Measurements from ENCODE around the gene KAZN.

KAZN gene

GRCh38 chr1:14906665-14907064, 308.2 kb downstream of the KAZN start:
- DNase-seq (ENCODE audit: low spot score) (no peak), FAIRE-seq (no peak)

- DNase-seq (ENCODE audit: low spot score) = no peak
- no peak for FAIRE-seq
These were observed 308.9 kb downstream of the KAZN start for GRCh38 chr1:14907416-14907815.

- FAIRE-seq = no peak
- no peak for DNase-seq (ENCODE audit: low spot score)
These were observed 310.8 kb downstream of the KAZN start for GRCh38 chr1:14909273-14909672.

- FAIRE-seq = no peak
These were observed 311.5 kb downstream of the KAZN start for GRCh38 chr1:14909920-14910460.

GRCh38 chr1:14910984-14911721, 312.7 kb downstream of the KAZN start:
- DNase-seq (ENCODE audit: low spot score) = no peak
- FAIRE-seq = no peak

More at GRCh38 chr1:14909920-14910460, 311.5 kb downstream of the KAZN start:
- no peak for DNase-seq (ENCODE audit: low spot score)

GRCh38 chr1:14912839-14913481, 314.5 kb downstream of the KAZN start:
- no peak for DNase-seq (ENCODE audit: low spot score)
- FAIRE-seq = no peak

GRCh38 chr1:14913482-14914177, 315.1 kb downstream of the KAZN start:
- no peak for DNase-seq (ENCODE audit: low spot score)
- FAIRE-seq = no peak

- no peak for FAIRE-seq
- no peak for DNase-seq (ENCODE audit: low spot score)
These were observed 316.0 kb downstream of the KAZN start for GRCh38 chr1:14914351-14914988.

- FAIRE-seq = no peak
- DNase-seq (ENCODE audit: low spot score) = peak; percentile 68
These were observed 317.0 kb downstream of the KAZN start for GRCh38 chr1:14915356-14916054.

- DNase-seq (ENCODE audit: low spot score) (no peak), FAIRE-seq (no peak)
These were observed 320.8 kb downstream of the KAZN start for GRCh38 chr1:14919289-14919688.

GRCh38 chr1:14919751-14920150, 321.3 kb downstream of the KAZN start:
- FAIRE-seq = no peak
- no peak for DNase-seq (ENCODE audit: low spot score)

GRCh38 chr1:14921057-14921456, 322.6 kb downstream of the KAZN start:
- DNase-seq (ENCODE audit: low spot score) (no peak), FAIRE-seq (peak; percentile 9)

- no peak for FAIRE-seq
- no peak for DNase-seq (ENCODE audit: low spot score)
These were observed 324.6 kb downstream of the KAZN start for GRCh38 chr1:14922942-14923726.

GRCh38 chr1:14923727-14924452, 325.4 kb downstream of the KAZN start:
- DNase-seq (ENCODE audit: low spot score) = peak; percentile 90
- no peak for FAIRE-seq

GRCh38 chr1:14924455-14925331, 326.2 kb downstream of the KAZN start:
- peak; percentile 72 for DNase-seq (ENCODE audit: low spot score)
- no peak for FAIRE-seq

GRCh38 chr1:14925336-14926136, 327.1 kb downstream of the KAZN start:
- no peak for FAIRE-seq
- DNase-seq (ENCODE audit: low spot score) = no peak

- DNase-seq (ENCODE audit: low spot score) (no peak), FAIRE-seq (no peak)
These were observed 327.7 kb downstream of the KAZN start for GRCh38 chr1:14926229-14926628.

Measured in urothelium cell line (cell line).